ENCODE results near the gene HSPG2.

- TF ChIP-seq POLR2AphosphoS5 (IDR thresholded peaks at IDR 0.05) = no peak
- no peak for TF ChIP-seq CTCF (IDR thresholded peaks at IDR 0.05 in 8 of 11, conservative IDR thresholded peaks at IDR 0.05 in 3 of 11)
These were observed 97.6 kb downstream of the HSPG2 start for GRCh38 chr1:21839337-21840037.

All from spleen (tissue), 7 donors.